Left lung (tissue), 10 donors: ENCODE data around the gene RCCD1. TPM values are rescaled to one million over a fixed set of nuclear protein-coding genes. Genes with fewer than 3 reads are reported as not detected.
A peak's percentile ranks its signal among the peaks of the same experiment; 100 is the strongest.

Source experiments
- ATAC-seq: fragments of 200-7000 bp; cut with Tn5 transposase; one replicate; pipeline ENCODE4 v1.9.1; 2020; ENCODE audit warnings: moderate library complexity
- DNase-seq, 4 donors: peaks; one replicate each; pipeline ENCODE4 v3.0.0-alpha.2; 2013 to 2020
- H3K27ac ChIP-seq, 2 donors: fragments of 200-600 bp; sonication (generic) in 1 of 2; one replicate each; pipeline versions ENCODE4 v1.5.0 to v1.8.0; 2020 to 2021
- H3K27me3 ChIP-seq, 2 donors: fragments of 200-600 bp; sonication (generic) in 1 of 2; one replicate each; pipeline versions ENCODE4 v1.5.0 to v1.8.0; 2020 to 2021
- H3K36me3 ChIP-seq, 2 donors: fragments of 200-600 bp; sonication (generic) in 1 of 2; one replicate each; pipeline versions ENCODE4 v1.5.0 to v1.8.0; 2020 to 2021
- H3K4me1 ChIP-seq, 2 donors: fragments of 200-600 bp; one replicate each; pipeline ENCODE4 v1.8.0; 2021
- H3K4me3 ChIP-seq, 2 donors: fragments of 200-600 bp; sonication (generic) in 1 of 2; one replicate each; pipeline versions ENCODE4 v1.5.0 to v1.8.0; 2020 to 2021; ENCODE audit warnings: mild to moderate bottlenecking in 1 of 2
- H3K9me3 ChIP-seq, 2 donors: fragments of 200-600 bp; sonication (generic) in 1 of 2; one replicate each; pipeline versions ENCODE4 v1.5.0 to v1.8.0; 2020 to 2021
- CTCF ChIP-seq, 2 donors: fragments of 200-600 bp; sonication (generic) in 1 of 2; IDR thresholded peaks; one replicate each; pipeline versions ENCODE4 v1.5.0 to v1.8.0; 2021; ENCODE audit warnings: antibody characterized with exemption in 2 of 2
- intact Hi-C, 2 donors: fragments of 100-400 bp; cut with DNase I; formaldehyde crosslinking; loops; one replicate each; pipeline versions ENCODE4 v1.11.2 to v1.14.2; 2022
- polyA plus RNA-seq, 6 donors: library from polyadenylated mRNA; unstranded; fragments of 120-200 nt; gene quantifications; one replicate each; pipeline ENCODE4 v1.2.1, GENCODE V29; 2013; ENCODE audit not compliant: insufficient read length in 6 of 6
- total RNA-seq, 2 donors: library from RNA; stranded (reverse); fragmentation: NEBNext Ultra II Directional; extraction: Animal tissue kit (Norgen Biotek cat#: 25700); gene quantifications; one replicate each; pipeline ENCODE4 v1.2.1, GENCODE V29; 2021
- donor health status: DM: no; HTN: yes; CAD: no.
- donor health status: DM: no; HTN: no; CAD: no.

Gene RCCD1
- total and polyA plus RNA-seq, 8 donors = 9.8 to 21.2 (median 18.0) TPM

- H3K9me3 ChIP-seq = no peaks in the 10 kb centered on the region
- H3K27me3 ChIP-seq = no peaks in the 10 kb centered on the region
- H3K4me3 ChIP-seq = no peak overlapping the region
- ATAC-seq = no peak
- DNase-seq = no peak
- no peak overlapping the region for H3K27ac ChIP-seq
- intact Hi-C loops = no loop called here
- no peak for TF ChIP-seq CTCF (IDR thresholded peaks at IDR 0.05)
- H3K36me3 ChIP-seq = peaks cover 0 to 59% of the 10 kb centered on the region in 2 donors
- H3K4me1 ChIP-seq = peaks cover 15 to 35% of the 10 kb centered on the region in 2 donors
Measured at GRCh38 chr15:90938261-90938660, 16.4 kb upstream of the RCCD1 start.

DNA sequence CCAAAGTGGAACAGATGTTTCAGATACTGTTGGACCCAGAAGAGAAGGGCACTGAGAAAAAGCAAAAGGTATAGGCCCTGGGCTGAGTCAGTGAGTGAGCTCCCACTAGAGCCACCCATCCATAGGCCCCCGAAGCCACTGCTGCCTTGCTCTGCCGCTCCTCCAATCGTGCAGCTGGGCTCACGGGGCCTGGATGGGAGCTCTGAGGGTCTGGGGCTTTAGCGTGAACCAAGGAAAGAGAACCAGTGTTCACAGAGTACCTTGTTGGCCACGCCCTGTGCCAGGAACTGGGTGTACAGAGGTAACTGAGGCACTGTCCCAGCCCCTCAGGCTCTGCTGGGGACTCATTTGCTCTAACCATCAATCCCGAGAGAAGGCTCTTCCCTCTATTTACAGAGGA, 14.9 kb upstream of the RCCD1 start:
- Histone ChIP-seq H3K27ac (no peak overlapping the region), H3K9me3 (no peaks in the 10 kb centered on the region), H3K4me3 (no peak overlapping the region), H3K27me3 (no peaks in the 10 kb centered on the region), H3K4me1 (peaks cover 11 to 20% of the 10 kb centered on the region in 2 donors), H3K36me3 (peaks cover 0 to 74% of the 10 kb centered on the region in 2 donors)
- intact Hi-C loops = no loop called here
- no peak for TF ChIP-seq CTCF (IDR thresholded peaks at IDR 0.05)
- ATAC-seq (no peak), DNase-seq (peak in 1 of 4 donors; percentile 29)

DNA sequence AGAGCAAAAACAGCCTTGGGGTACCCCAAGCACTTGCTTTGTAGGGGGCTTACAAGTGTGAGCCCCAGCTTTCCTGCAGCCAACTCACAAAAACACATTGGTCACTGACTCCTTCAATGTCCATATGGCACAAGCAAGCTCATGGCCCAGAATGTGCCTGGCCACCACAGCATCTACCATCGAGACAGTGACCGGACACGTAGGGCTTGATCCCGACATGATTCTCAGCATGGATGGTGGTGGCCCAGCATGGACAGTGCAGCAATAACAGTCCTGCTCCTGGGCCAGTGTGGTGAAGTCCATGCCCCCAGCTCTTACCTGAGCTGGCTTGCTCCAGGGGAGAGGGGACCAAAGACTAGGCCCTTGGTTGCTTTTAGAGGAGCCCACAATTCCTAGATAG, 13.6 kb upstream of the RCCD1 start:
- H3K27ac ChIP-seq = no peak overlapping the region
- H3K27me3 ChIP-seq = no peaks in the 10 kb centered on the region
- H3K9me3 ChIP-seq = no peaks in the 10 kb centered on the region
- intact Hi-C loops = no loop called here
- peaks cover 8 to 10% of the 10 kb centered on the region in 2 donors for H3K4me1 ChIP-seq
- H3K36me3 ChIP-seq = peaks cover 0 to 86% of the 10 kb centered on the region in 2 donors
- ATAC-seq = no peak
- DNase-seq = no peak
- TF ChIP-seq CTCF (IDR thresholded peaks at IDR 0.05) = no peak
- no peak overlapping the region for H3K4me3 ChIP-seq

GRCh38 chr15:90942354-90943120, 12.1 kb upstream of the RCCD1 start:
- H3K27me3 ChIP-seq = no peaks in the 10 kb centered on the region
- DNase-seq (peak in 1 of 4 donors; percentile 21), ATAC-seq (no peak)
- no peaks in the 10 kb centered on the region for H3K4me1 ChIP-seq
- H3K9me3 ChIP-seq = no peaks in the 10 kb centered on the region
- H3K36me3 ChIP-seq = peaks cover 0 to 99% of the 10 kb centered on the region in 2 donors
- no peak for TF ChIP-seq CTCF (IDR thresholded peaks at IDR 0.05)
- no peak overlapping the region for H3K27ac ChIP-seq
- intact Hi-C loops = no loop called here
- no peak overlapping the region for H3K4me3 ChIP-seq

GRCh38 chr15:90945091-90945490, 9.6 kb upstream of the RCCD1 start:
- no peak for DNase-seq
- intact Hi-C loops = no loop called here
- no peak for ATAC-seq

More at GRCh38 chr15:90945091-90945490, 9.6 kb upstream of the RCCD1 start:
- H3K27ac ChIP-seq = peak overlapping the region in 1 of 2 donors; percentile 48
- no peak overlapping the region for H3K4me3 ChIP-seq
- H3K9me3 ChIP-seq = no peaks in the 10 kb centered on the region
- H3K36me3 ChIP-seq = peaks cover 0 to 99% of the 10 kb centered on the region in 2 donors
- peaks cover 0 to 5% of the 10 kb centered on the region in 2 donors for H3K4me1 ChIP-seq
- H3K27me3 ChIP-seq = no peaks in the 10 kb centered on the region
- no peak for TF ChIP-seq CTCF (IDR thresholded peaks at IDR 0.05)
